VCaP (cell line): ENCODE measurements around the gene HM13.
"Not testable (repeated sequence)": the region's sequence is repeated elsewhere in the genome, so short reads cannot be mapped to it uniquely, and the experiment has no call there.

ENCODE experiments used
- H3K27ac ChIP-seq: fragments of 450-650 bp; 2 replicates; pipeline ENCODE4 v1.5.1; 2017
- CTCF ChIP-seq: fragments of 450-650 bp; conservative IDR thresholded peaks from 2 replicates; pipeline ENCODE4 v1.5.1; 2017; ENCODE audit warnings: mild to moderate bottlenecking, moderate library complexity

The HM13 gene

GRCh38 chr20:31579245-31579644 lies 65.0 kb downstream of the HM13 start:
- H3K27ac ChIP-seq, result no peak overlapping the region

GRCh38 chr20:31579941-31580651 lies 65.9 kb downstream of the HM13 start:
- not testable (repeated sequence) for H3K27ac ChIP-seq

More at GRCh38 chr20:31579245-31579644, 65.0 kb downstream of the HM13 start:
- no peak for TF ChIP-seq CTCF

- H3K27ac ChIP-seq, result no peak overlapping the region
- no peak for TF ChIP-seq CTCF
Measured at GRCh38 chr20:31580706-31581105, 66.5 kb downstream of the HM13 start.

- H3K27ac ChIP-seq, result no peak overlapping the region
- no peak for TF ChIP-seq CTCF
Measured at GRCh38 chr20:31581391-31581790, 67.1 kb downstream of the HM13 start.

- TF ChIP-seq CTCF, result no peak
- H3K27ac ChIP-seq, result peak overlapping the region; percentile 45; the same call in 1 of the 2 replicates
Measured at GRCh38 chr20:31587545-31588389, 73.5 kb downstream of the HM13 start.

- H3K27ac ChIP-seq, result no peak overlapping the region
Measured at GRCh38 chr20:31590717-31591225, 76.5 kb downstream of the HM13 start.

GRCh38 chr20:31593221-31594001 lies 79.2 kb downstream of the HM13 start:
- TF ChIP-seq CTCF, result no peak
- no peak overlapping the region for H3K27ac ChIP-seq

More at GRCh38 chr20:31590717-31591225, 76.5 kb downstream of the HM13 start:
- no peak for TF ChIP-seq CTCF
